Body of pancreas (tissue), 4 donors: ENCODE data around the gene KCTD10.

Experiments used
- POLR2A ChIP-seq, 3 donors: fragments of 450-650 bp; IDR thresholded peaks; one replicate each; pipeline ENCODE4 v1.6.1; 2016; ENCODE audit warnings: antibody characterized with exemption in 3 of 3, mild to moderate bottlenecking in 2 of 3
- TF ChIP-seq, protein P1 (sequence below), 7 experiments: fragments of 450-650 bp in 4 of 7; fragments of 200-600 bp in 3 of 7; sonication (generic) in 3 of 7; IDR thresholded peaks; one replicate each; pipeline ENCODE4 v1.5.1; 2016 to 2019; ENCODE audit warnings: antibody characterized with exemption in 7 of 7

DNA sequence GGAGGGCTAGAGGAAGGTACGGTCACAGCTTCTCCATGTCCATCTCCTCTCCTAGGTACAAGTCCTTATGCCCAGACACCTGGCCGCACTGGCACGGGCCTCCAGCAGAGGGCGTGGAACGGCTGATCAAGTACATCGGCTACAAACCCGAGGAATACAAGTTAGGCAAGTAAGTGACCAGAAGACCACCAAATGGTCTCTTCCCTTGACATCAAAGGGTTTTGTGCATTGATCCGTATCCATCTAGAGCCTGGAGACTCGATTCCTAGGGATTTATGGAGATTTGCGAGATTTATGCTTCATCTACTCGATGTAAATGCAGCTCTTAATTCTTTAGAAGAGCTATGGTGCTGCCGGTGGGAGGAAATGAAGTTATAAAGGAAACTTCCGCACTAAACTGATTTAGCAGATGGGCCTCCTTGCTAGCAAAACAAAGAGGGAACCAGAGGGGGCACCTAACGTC lies 44.2 kb downstream of the KCTD10 start:
- TF ChIP-seq, protein P1, sequence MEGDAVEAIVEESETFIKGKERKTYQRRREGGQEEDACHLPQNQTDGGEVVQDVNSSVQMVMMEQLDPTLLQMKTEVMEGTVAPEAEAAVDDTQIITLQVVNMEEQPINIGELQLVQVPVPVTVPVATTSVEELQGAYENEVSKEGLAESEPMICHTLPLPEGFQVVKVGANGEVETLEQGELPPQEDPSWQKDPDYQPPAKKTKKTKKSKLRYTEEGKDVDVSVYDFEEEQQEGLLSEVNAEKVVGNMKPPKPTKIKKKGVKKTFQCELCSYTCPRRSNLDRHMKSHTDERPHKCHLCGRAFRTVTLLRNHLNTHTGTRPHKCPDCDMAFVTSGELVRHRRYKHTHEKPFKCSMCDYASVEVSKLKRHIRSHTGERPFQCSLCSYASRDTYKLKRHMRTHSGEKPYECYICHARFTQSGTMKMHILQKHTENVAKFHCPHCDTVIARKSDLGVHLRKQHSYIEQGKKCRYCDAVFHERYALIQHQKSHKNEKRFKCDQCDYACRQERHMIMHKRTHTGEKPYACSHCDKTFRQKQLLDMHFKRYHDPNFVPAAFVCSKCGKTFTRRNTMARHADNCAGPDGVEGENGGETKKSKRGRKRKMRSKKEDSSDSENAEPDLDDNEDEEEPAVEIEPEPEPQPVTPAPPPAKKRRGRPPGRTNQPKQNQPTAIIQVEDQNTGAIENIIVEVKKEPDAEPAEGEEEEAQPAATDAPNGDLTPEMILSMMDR (IDR thresholded peaks at IDR 0.05), result peak; percentile 63 to 87 (median 70)
- no peak for TF ChIP-seq POLR2A (IDR thresholded peaks at IDR 0.05)
